GM12878 (cell line): ENCODE results near the gene CDK5RAP3. TPM values are rescaled to one million over a fixed set of nuclear protein-coding genes. Genes with fewer than 3 reads are reported as not detected.
A peak's percentile ranks its signal among the peaks of the same experiment; 100 is the strongest.

ENCODE experiments used
- ATAC-seq: fragments of 200-7000 bp; cut with Tn5 transposase; 3 replicates; pipeline ENCODE4 v1.9.1; 2020; ENCODE audit warnings: mild to moderate bottlenecking, moderate library complexity
- BruUV-seq: library from RNA; stranded (reverse); fragments of 400-500 nt; replicated peaks from 2 replicates; lab custom pipeline; 2021; lab: Mats Ljungman, UMichigan
- CTCF ChIA-PET: fragments of 300-600 bp; sonication (Branson Sonifier 250); formaldehyde crosslinking; extraction: SDS; loops from one replicate; lab custom pipeline; 2021; ENCODE audit warnings: inconsistent platforms; lab: Yijun Ruan, JAX
- POLR2A ChIA-PET: fragments of 350-600 bp; formaldehyde crosslinking; extraction: SDS; loops from one replicate; lab custom pipeline; 2021; ENCODE audit warnings: inconsistent platforms; lab: Charles Lee
- RAD21 ChIA-PET: fragments of 300-600 bp; sonication (Branson Sonifier 250); formaldehyde crosslinking; loops from one replicate; lab custom pipeline; 2023; ENCODE audit warnings: antibody characterized with exemption; ENCODE audit not compliant: unreplicated experiment; lab: Charles Lee
- SMC1A ChIA-PET: fragments of 300-600 bp; sonication (Branson Sonifier 250); formaldehyde crosslinking; loops from one replicate; lab custom pipeline; 2023; ENCODE audit not compliant: unreplicated experiment, uncharacterized antibody; lab: Charles Lee
- DNase-seq: peaks from one replicate; pipeline ENCODE4 v3.0.0-alpha.2; 2011; ENCODE audit warnings: low read depth, low spot score
- FAIRE-seq: peaks from 3 replicates; lab custom pipeline; 2011; peaks lifted over from hg19 to GRCh38; lab: Jason Lieb, UNC
- H2AFZ ChIP-seq: 2 replicates; pipeline ENCODE4 v1.6.0; 2011; ENCODE audit warnings: low read depth, low read length, control low read depth; ENCODE audit not compliant: control insufficient read depth
- H3K27ac ChIP-seq: 2 replicates; pipeline ENCODE4 v1.5.1; 2011; ENCODE audit warnings: control low read depth; ENCODE audit not compliant: control insufficient read depth, insufficient read depth
- H3K27me3 ChIP-seq, 2 experiments: replicated peaks in 1 of 2; 2 replicates each; pipeline versions ENCODE4 v1.6.0 to v1.6.1; 2011; ENCODE audit warnings: low read length in 1 of 2; ENCODE audit not compliant: control insufficient read depth in 2 of 2, insufficient read depth in 2 of 2
- H3K36me3 ChIP-seq, 2 experiments: 2 replicates each; pipeline ENCODE4 v1.5.1; 2011; ENCODE audit warnings: low read length in 1 of 2; ENCODE audit not compliant: control insufficient read depth in 2 of 2, insufficient read depth in 2 of 2
- H3K4me1 ChIP-seq: 2 replicates; pipeline ENCODE4 v1.6.1; 2011; ENCODE audit warnings: mild to moderate bottlenecking, low read length, moderate library complexity, mixed read lengths; ENCODE audit not compliant: control insufficient read depth, insufficient read depth
- H3K4me2 ChIP-seq: 2 replicates; pipeline ENCODE4 v1.6.0; 2011; ENCODE audit warnings: control low read depth; ENCODE audit not compliant: control insufficient read depth, insufficient read depth
- H3K4me3 ChIP-seq: fragments of 200-600 bp; sonication (generic); 2 replicates; pipeline ENCODE4 v1.5.1; 2016
- H3K79me2 ChIP-seq: 2 replicates; pipeline ENCODE4 v1.6.0; 2011; ENCODE audit warnings: low read length; ENCODE audit not compliant: control insufficient read depth, insufficient read depth
- H3K9ac ChIP-seq: 2 replicates; pipeline ENCODE4 v1.8.0; 2011; ENCODE audit warnings: low read length, control low read depth, mixed read lengths; ENCODE audit not compliant: control insufficient read depth, insufficient read depth
- H3K9me3 ChIP-seq: replicated peaks from 3 replicates; pipeline ENCODE4 v1.5.1; 2011; ENCODE audit warnings: mild to moderate bottlenecking, low read length; ENCODE audit not compliant: control insufficient read depth, insufficient read depth
- H4K20me1 ChIP-seq: 2 replicates; pipeline ENCODE4 v1.6.0; 2011; ENCODE audit not compliant: control insufficient read depth, insufficient read depth
- BCL11A ChIP-seq: IDR thresholded peaks from 2 replicates; pipeline ENCODE4 v1.6.1; 2011; ENCODE audit warnings: low read depth, low read length
- BMI1 ChIP-seq: fragments of 450-650 bp; IDR thresholded peaks from 2 replicates; pipeline ENCODE4 v1.6.1; 2016; ENCODE audit warnings: mild to moderate bottlenecking, moderate library complexity, borderline replicate concordance
- DPF2 ChIP-seq: fragments of 450-650 bp; IDR thresholded peaks from 2 replicates; pipeline ENCODE4 v1.6.1; 2017; ENCODE audit warnings: mild to moderate bottlenecking
- GATAD2B ChIP-seq: fragments of 450-650 bp; conservative IDR thresholded peaks from 2 replicates; pipeline ENCODE4 v1.6.1; 2017; ENCODE audit warnings: low read depth, mild to moderate bottlenecking, moderate library complexity
- HDGF ChIP-seq: fragments of 450-650 bp; IDR thresholded peaks from 2 replicates; pipeline ENCODE4 v1.6.1; 2016; ENCODE audit warnings: antibody characterized with exemption
- KAT2A ChIP-seq: conservative IDR thresholded peaks from 2 replicates; pipeline ENCODE4 v1.6.1; 2011; ENCODE audit warnings: low read depth, low read length; ENCODE audit not compliant: control insufficient read depth
- LARP7 ChIP-seq: fragments of 450-650 bp; IDR thresholded peaks from 2 replicates; pipeline ENCODE4 v1.6.1; 2017; ENCODE audit warnings: mild to moderate bottlenecking
- NR2C2 ChIP-seq: IDR thresholded peaks from 2 replicates; pipeline ENCODE4 v1.6.1; 2011; ENCODE audit warnings: borderline replicate concordance, low read depth; ENCODE audit not compliant: control insufficient read depth, insufficient read length
- PAX8 ChIP-seq: fragments of 450-650 bp; IDR thresholded peaks from 2 replicates; pipeline ENCODE4 v1.6.1; 2017; ENCODE audit warnings: mild to moderate bottlenecking, moderate library complexity
- RAD21 ChIP-seq: IDR thresholded peaks from 2 replicates; pipeline ENCODE4 v1.6.1; 2011; ENCODE audit warnings: mild to moderate bottlenecking, low read depth, low read length, moderate library complexity; ENCODE audit not compliant: insufficient read depth
- RELA ChIP-seq: fragments of 450-650 bp; IDR thresholded peaks from 2 replicates; pipeline ENCODE4 v1.8.0; 2014; ENCODE audit warnings: borderline replicate concordance; ENCODE audit not compliant: partially characterized antibody
- YY1 ChIP-seq: IDR thresholded peaks from 2 replicates; pipeline ENCODE4 v1.6.1; 2011; ENCODE audit warnings: low read depth, mild to moderate bottlenecking, low read length
- WGBS: methylation state at CpG from one replicate; pipeline ENCODE4 v1.1.6; 2016; ENCODE audit warnings: low lambda C conversion rate; ENCODE audit not compliant: insufficient replicate concordance, insufficient coverage; ENCODE audit errors: missing lambda C conversion rate; 5-methylcytosine and 5-hydroxymethylcytosine counted together
- in situ Hi-C: fragments of 300-500 bp; cut with MboI; formaldehyde crosslinking; loops from 9 replicates; pipeline ENCODE4 v1.14.3; 2018; ENCODE audit warnings: mixed read lengths
- intact Hi-C: fragments of 100-400 bp; cut with micrococcal nuclease; formaldehyde crosslinking; loops from one replicate; pipeline ENCODE4 v1.14.2; 2022; ENCODE audit not compliant: unreplicated experiment
- polyA plus RNA-seq, 11 experiments: library from polyadenylated mRNA; depleted of rRNA in 4 of 11; unstranded in 6 of 11; stranded (reverse) in 5 of 11; fragments of >200 nt; fragmentation: Nextera tagmentation in 4 of 11; fragmentation: Illumina TruSeq in 1 of 11; extraction: Ambion mirVana in 4 of 11; extraction: Trizol in 1 of 11; gene quantifications; 1 replicate in 1 of 11; 2 replicates in 10 of 11; pipeline versions ENCODE4 v1.2.1 to v1.2.3, GENCODE V29; 2011 to 2016; ENCODE audit warnings: inconsistent platforms in 2 of 11, missing spikeins in 2 of 11, low read depth in 1 of 11
- total RNA-seq, 4 experiments: library from RNA; depleted of rRNA in 3 of 4; stranded (reverse); fragments of >200 nt in 3 of 4; fragmentation: Illumina TruSeq in 1 of 4; extraction: Trizol in 1 of 4; gene quantifications; 2 replicates each; pipeline versions ENCODE4 v1.2.1 to v1.2.3, GENCODE V29; 2013 to 2021
- TF ChIP-seq, protein P1 (sequence below): fragments of 450-650 bp; IDR thresholded peaks from 2 replicates; pipeline ENCODE4 v1.6.1; 2014; ENCODE audit warnings: mild to moderate bottlenecking
- TF ChIP-seq, protein P2 (sequence below), 3 experiments: IDR thresholded peaks in 2 of 3; conservative IDR thresholded peaks in 1 of 3; 2 replicates each; pipeline ENCODE4 v1.5.1; 2011; ENCODE audit warnings: low read depth in 3 of 3, low read length in 3 of 3, mild to moderate bottlenecking in 3 of 3, control low read depth in 2 of 3, moderate library complexity in 2 of 3, inconsistent platforms in 1 of 3, mixed read lengths in 1 of 3; ENCODE audit not compliant: control insufficient read depth in 2 of 3, insufficient read depth in 1 of 3; ENCODE audit errors: extremely low read depth in 1 of 3
- TF ChIP-seq, protein P3 (sequence below): fragments of 450-650 bp; IDR thresholded peaks from 2 replicates; pipeline ENCODE4 v1.6.1; 2017; ENCODE audit warnings: mild to moderate bottlenecking, moderate library complexity

The CDK5RAP3 gene
- total and polyA plus RNA-seq, 10 of the 15 experiments (the other 5 are each of a cell fraction or from before 2014, with no cell fraction given) = 69.4 to 237 (median 160) TPM

DNA sequence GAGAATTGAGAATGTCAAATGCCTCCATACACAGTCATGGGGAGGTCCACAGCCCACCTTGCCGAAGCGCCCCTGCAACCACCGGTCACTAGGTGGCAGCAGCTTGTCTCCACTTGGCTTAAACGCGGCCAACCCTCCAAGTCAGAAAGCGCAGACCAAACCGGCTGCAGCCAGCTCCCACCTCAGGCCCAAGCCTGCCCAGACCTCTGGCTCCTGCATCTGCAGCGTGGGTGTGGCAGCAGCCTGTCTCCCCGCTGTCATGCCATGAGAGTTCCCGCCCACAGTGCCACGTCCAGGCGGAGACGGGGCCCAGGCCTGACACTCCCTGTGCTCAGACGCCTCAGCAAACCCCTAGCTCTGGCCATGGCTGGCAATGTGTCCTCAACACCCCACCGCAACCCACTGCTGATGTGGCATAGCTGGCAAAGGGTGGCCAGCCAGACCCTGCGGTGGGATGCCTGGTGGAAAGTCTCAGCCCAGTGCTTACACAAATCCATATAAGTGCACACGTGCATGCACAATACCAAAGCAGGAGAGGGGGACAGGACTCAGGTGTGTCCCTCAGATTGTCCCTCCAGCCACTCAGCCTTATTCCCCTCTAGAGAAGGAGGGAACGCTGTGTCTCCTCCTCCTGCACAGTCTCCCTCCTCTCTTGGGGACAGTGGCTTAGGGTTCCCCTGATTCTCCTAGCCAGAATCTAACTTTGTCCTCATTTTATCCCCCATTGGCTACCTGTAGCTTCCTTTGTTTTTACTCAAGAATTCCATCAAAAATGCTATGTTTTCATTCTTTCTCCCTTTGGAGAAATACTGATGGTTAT is 55.8 kb downstream of the CDK5RAP3 start:
- POLR2A ChIA-PET = interaction anchor here (0.6 to 3.7 kb wide), 8 partner anchors 10 to 86 kb away, joined by 3 to 29 read pairs (median 4); partner anchors contain the start of gene NFE2L1
- H3K9me3 ChIP-seq = no peaks in the 10 kb centered on the region
- intact Hi-C loops = loop anchor here (1.0 to 5.0 kb wide), 4 partner anchors 22 to 592 kb away; partner anchors contain the start of gene NFE2L1
- H3K79me2 ChIP-seq = no peaks in the 10 kb centered on the region
- ATAC-seq (peak; percentile 70), DNase-seq (peak; percentile 34), FAIRE-seq (peak; percentile 84)
- RAD21 ChIA-PET = interaction anchor here (0.6 to 5.1 kb wide), 23 partner anchors 10 to 592 kb away, joined by 3 to 117 read pairs (median 4); partner anchors contain the start of genes CBX1, CDK5RAP3, COPZ2 and HOXB5
- H3K27me3 ChIP-seq = no peaks in the 10 kb centered on the region; a peak in 1 of 4 replicates
- peaks cover 5% of the 10 kb centered on the region; the same call in 1 of the 2 replicates for H4K20me1 ChIP-seq
- H3K36me3 ChIP-seq = no peaks in the 10 kb centered on the region
- peaks cover 27% of the 10 kb centered on the region for H3K4me1 ChIP-seq
- H3K27ac ChIP-seq = no peak overlapping the region
- H3K9ac ChIP-seq = peak overlapping the region; percentile 22; the same call in 1 of the 2 replicates
- BruUV-seq = no TSS peak
- H3K4me2 ChIP-seq = peak overlapping the region; percentile 57
- CTCF ChIA-PET = interaction anchor here (0.6 to 7.9 kb wide), 37 partner anchors 9 to 592 kb away, joined by 3 to 176 read pairs (median 6); partner anchors contain the start of genes CBX1, CDK5RAP3, COPZ2 and NFE2L1
- peak overlapping the region; percentile 62 for H2AFZ ChIP-seq
- WGBS = 22% methylated on average over 18 of the region's 18 CpGs
- SMC1A ChIA-PET = interaction anchor here (1.0 to 7.4 kb wide), 24 partner anchors 9 to 851 kb away, joined by 3 to 100 read pairs (median 6); partner anchors contain the start of gene NFE2L1
- in situ Hi-C loops = loop anchor here (5.0 kb wide), 2 partner anchors 41 to 111 kb away; no protein-coding TSS in a partner anchor
- no peak overlapping the region for H3K4me3 ChIP-seq
- TF ChIP-seq NR2C2 (no peak), YY1 (peak; percentile 74), DPF2 (peak; percentile 31; the same call in 1 of the 2 replicates), PAX8 (no peak), GATAD2B (0 out of 2 replicates have a peak, but pooled peaks have one; percentile 40), KAT2A (no peak), HDGF (peak; percentile 77; the same call in 1 of the 2 replicates), BMI1 (no peak), BCL11A (no peak), LARP7 (peak; percentile 70; the same call in 1 of the 2 replicates), RELA (no peak), RAD21 (peak; percentile 80)
- TF ChIP-seq, protein P1, sequence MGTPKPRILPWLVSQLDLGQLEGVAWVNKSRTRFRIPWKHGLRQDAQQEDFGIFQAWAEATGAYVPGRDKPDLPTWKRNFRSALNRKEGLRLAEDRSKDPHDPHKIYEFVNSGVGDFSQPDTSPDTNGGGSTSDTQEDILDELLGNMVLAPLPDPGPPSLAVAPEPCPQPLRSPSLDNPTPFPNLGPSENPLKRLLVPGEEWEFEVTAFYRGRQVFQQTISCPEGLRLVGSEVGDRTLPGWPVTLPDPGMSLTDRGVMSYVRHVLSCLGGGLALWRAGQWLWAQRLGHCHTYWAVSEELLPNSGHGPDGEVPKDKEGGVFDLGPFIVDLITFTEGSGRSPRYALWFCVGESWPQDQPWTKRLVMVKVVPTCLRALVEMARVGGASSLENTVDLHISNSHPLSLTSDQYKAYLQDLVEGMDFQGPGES = 0 out of 2 replicates have a peak, but pooled peaks have one; percentile 28
- TF ChIP-seq, protein P2, sequence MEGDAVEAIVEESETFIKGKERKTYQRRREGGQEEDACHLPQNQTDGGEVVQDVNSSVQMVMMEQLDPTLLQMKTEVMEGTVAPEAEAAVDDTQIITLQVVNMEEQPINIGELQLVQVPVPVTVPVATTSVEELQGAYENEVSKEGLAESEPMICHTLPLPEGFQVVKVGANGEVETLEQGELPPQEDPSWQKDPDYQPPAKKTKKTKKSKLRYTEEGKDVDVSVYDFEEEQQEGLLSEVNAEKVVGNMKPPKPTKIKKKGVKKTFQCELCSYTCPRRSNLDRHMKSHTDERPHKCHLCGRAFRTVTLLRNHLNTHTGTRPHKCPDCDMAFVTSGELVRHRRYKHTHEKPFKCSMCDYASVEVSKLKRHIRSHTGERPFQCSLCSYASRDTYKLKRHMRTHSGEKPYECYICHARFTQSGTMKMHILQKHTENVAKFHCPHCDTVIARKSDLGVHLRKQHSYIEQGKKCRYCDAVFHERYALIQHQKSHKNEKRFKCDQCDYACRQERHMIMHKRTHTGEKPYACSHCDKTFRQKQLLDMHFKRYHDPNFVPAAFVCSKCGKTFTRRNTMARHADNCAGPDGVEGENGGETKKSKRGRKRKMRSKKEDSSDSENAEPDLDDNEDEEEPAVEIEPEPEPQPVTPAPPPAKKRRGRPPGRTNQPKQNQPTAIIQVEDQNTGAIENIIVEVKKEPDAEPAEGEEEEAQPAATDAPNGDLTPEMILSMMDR (IDR thresholded peaks at IDR 0.05 in 2 of 3, conservative IDR thresholded peaks at IDR 0.05 in 1 of 3; ENCODE audit: control insufficient read depth in 2 of 3, extremely low read depth in 1 of 3, insufficient read depth in 1 of 3, low read depth in 3 of 3, low read length in 3 of 3) = peak; percentile 91 to 97 (median 93)
- TF ChIP-seq, protein P3, sequence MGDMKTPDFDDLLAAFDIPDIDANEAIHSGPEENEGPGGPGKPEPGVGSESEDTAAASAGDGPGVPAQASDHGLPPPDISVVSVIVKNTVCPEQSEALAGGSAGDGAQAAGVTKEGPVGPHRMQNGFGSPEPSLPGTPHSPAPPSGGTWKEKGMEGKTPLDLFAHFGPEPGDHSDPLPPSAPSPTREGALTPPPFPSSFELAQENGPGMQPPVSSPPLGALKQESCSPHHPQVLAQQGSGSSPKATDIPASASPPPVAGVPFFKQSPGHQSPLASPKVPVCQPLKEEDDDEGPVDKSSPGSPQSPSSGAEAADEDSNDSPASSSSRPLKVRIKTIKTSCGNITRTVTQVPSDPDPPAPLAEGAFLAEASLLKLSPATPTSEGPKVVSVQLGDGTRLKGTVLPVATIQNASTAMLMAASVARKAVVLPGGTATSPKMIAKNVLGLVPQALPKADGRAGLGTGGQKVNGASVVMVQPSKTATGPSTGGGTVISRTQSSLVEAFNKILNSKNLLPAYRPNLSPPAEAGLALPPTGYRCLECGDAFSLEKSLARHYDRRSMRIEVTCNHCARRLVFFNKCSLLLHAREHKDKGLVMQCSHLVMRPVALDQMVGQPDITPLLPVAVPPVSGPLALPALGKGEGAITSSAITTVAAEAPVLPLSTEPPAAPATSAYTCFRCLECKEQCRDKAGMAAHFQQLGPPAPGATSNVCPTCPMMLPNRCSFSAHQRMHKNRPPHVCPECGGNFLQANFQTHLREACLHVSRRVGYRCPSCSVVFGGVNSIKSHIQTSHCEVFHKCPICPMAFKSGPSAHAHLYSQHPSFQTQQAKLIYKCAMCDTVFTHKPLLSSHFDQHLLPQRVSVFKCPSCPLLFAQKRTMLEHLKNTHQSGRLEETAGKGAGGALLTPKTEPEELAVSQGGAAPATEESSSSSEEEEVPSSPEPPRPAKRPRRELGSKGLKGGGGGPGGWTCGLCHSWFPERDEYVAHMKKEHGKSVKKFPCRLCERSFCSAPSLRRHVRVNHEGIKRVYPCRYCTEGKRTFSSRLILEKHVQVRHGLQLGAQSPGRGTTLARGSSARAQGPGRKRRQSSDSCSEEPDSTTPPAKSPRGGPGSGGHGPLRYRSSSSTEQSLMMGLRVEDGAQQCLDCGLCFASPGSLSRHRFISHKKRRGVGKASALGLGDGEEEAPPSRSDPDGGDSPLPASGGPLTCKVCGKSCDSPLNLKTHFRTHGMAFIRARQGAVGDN = no peak
